Esophagus squamous epithelium (tissue), 5 donors: ENCODE measurements around the gene RPL35. TPM values are rescaled to one million over a fixed set of nuclear protein-coding genes. Genes with fewer than 3 reads are reported as not detected.

Experiments
- DNase-seq: peaks from one replicate; lab custom pipeline; 2025; lab: John Stamatoyannopoulos, UW
- H3K27ac ChIP-seq, 4 donors: fragments of 200-600 bp; sonication (generic); one replicate each; pipeline ENCODE4 v1.5.1; 2016 to 2019; ENCODE audit warnings: mild to moderate bottlenecking in 1 of 4
- H3K27me3 ChIP-seq, 4 donors: fragments of 200-600 bp; sonication (generic); 1 replicate in 3 of 4; 2 replicates in 1 of 4; pipeline versions ENCODE4 v1.5.1 to v1.6.0; 2017 to 2021; ENCODE audit warnings: antibody characterized with exemption in 1 of 4
- H3K36me3 ChIP-seq, 3 donors: fragments of 200-600 bp; sonication (generic); one replicate each; pipeline ENCODE4 v1.5.1; 2016 to 2019
- H3K4me1 ChIP-seq, 3 donors: fragments of 200-600 bp; sonication (generic); one replicate each; pipeline ENCODE4 v1.5.1; 2017 to 2019
- H3K4me3 ChIP-seq, 4 donors: fragments of 200-600 bp; sonication (generic); 1 replicate in 3 of 4; 2 replicates in 1 of 4; pipeline ENCODE4 v1.5.1; 2016 to 2019; ENCODE audit warnings: mild to moderate bottlenecking in 2 of 4, moderate library complexity in 1 of 4
- H3K9me3 ChIP-seq, 3 donors: fragments of 200-600 bp; sonication (generic); one replicate each; pipeline ENCODE4 v1.5.1; 2016 to 2019
- CTCF ChIP-seq, 6 experiments: fragments of 450-650 bp in 4 of 6; fragments of 200-600 bp in 2 of 6; sonication (generic) in 2 of 6; IDR thresholded peaks; one replicate each; pipeline ENCODE4 v1.5.1; 2016 to 2019; ENCODE audit warnings: antibody characterized with exemption in 6 of 6, mild to moderate bottlenecking in 4 of 6, moderate library complexity in 4 of 6
- POLR2A ChIP-seq, 4 donors: fragments of 450-650 bp; IDR thresholded peaks; one replicate each; pipeline ENCODE4 v1.6.1; 2017; ENCODE audit warnings: antibody characterized with exemption in 4 of 4, mild to moderate bottlenecking in 4 of 4, moderate library complexity in 3 of 4
- WGBS, 2 donors: methylation state at CpG; one replicate each; pipeline ENCODE4 v1.1.5; 2018; 5-methylcytosine and 5-hydroxymethylcytosine counted together
- intact Hi-C: fragments of 100-400 bp; cut with DNase I; formaldehyde crosslinking; loops from one replicate; pipeline ENCODE4 v1.15.0; 2022
- total RNA-seq, 4 donors: library from RNA; depleted of rRNA; stranded (reverse); fragments of >200 nt; gene quantifications; one replicate each; pipeline ENCODE4 v1.1.0, GENCODE V29; 2016
- donor health status: DM: yes; HTN: yes; CAD: no.

Gene RPL35
- total RNA-seq, 4 donors from 2014 or later, result 2,345 to 3,186 (median 2,827) TPM

GRCh38 chr9:124863371-124863871 is 1.7 kb upstream of the RPL35 start:
- Histone ChIP-seq H3K27ac (peak overlapping the region; percentile 93 to 97 (median 94)), H3K27me3 (no peaks in the 10 kb centered on the region), H3K4me1 (peaks cover 32 to 71% (median 51%) of the 10 kb centered on the region in 3 donors), H3K4me3 (peak overlapping the region in 3 of 4 donors; percentile 70 to 99 (median 89)), H3K9me3 (no peaks in the 10 kb centered on the region), H3K36me3 (peaks cover 7 to 26% (median 14%) of the 10 kb centered on the region in 3 donors)
- WGBS, 2 donors, result 31 to 41% methylated on average over 6 to 7 of the region's 7 CpGs
- intact Hi-C loops, result no loop called here
- no peak for DNase-seq
- TF ChIP-seq POLR2A (IDR thresholded peaks at IDR 0.05) (no peak), CTCF (IDR thresholded peaks at IDR 0.05) (no peak)

- WGBS, 2 donors, result 1 to 9% methylated on average over 7 to 10 of the region's 12 CpGs
- peaks cover 32 to 75% (median 44%) of the 10 kb centered on the region in 3 donors for H3K4me1 ChIP-seq
- no peak for TF ChIP-seq POLR2A (IDR thresholded peaks at IDR 0.05)
- no peak for TF ChIP-seq CTCF (IDR thresholded peaks at IDR 0.05)
- DNase-seq, result no peak
- intact Hi-C loops, result no loop called here
- no peaks in the 10 kb centered on the region for H3K27me3 ChIP-seq
- peak overlapping the region; percentile 93 to 97 (median 94) for H3K27ac ChIP-seq
- H3K36me3 ChIP-seq, result peaks cover 18 to 51% (median 28%) of the 10 kb centered on the region in 3 donors
- peak overlapping the region; percentile 70 to 99 (median 87) for H3K4me3 ChIP-seq
- H3K9me3 ChIP-seq, result no peaks in the 10 kb centered on the region
Measured at GRCh38 chr9:124860582-124861341, 995 bp downstream of the RPL35 start.

DNA sequence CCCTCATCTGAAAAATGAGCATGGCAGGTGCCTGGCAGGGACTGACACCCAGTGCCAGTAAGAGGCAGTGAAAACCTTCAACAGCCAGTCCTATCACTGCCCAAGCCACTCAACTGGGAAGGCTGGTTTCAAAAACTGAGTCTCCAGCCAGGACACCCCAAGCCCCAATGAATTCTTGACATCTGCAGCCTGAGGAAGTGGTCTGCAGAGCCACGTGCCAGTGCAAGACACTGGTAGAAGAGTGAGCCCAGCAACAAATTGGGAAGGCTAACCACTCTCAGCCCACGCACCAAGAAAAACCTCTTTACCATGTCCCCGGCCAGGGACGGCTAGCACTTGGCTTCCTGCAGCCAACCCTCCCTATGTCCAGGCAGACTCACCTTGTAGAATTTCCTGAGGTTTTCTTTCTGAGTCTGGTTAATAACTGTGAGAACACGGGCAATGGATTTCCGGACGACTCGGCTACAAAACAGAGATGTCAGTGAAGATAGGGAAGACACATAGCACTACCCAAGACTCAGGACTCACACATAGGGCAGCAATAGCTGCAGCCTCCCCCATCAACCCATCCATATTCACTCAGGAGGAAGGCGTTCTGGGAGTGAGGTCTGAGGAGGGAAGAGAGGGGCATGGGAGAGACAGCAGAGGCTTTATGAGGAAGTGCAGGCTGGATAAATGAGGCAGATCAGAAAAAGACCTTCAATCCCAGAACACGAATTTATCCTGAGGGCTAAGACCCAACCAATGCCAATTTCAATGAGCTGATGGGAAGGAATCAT is 1.8 kb downstream of the RPL35 start:
- TF ChIP-seq POLR2A (IDR thresholded peaks at IDR 0.05) (no peak), CTCF (IDR thresholded peaks at IDR 0.05) (no peak)
- peaks cover 18 to 51% (median 28%) of the 10 kb centered on the region in 3 donors for H3K36me3 ChIP-seq
- peak overlapping the region; percentile 93 to 97 (median 94) for H3K27ac ChIP-seq
- DNase-seq, result no peak
- H3K4me3 ChIP-seq, result peak overlapping the region; percentile 70 to 99 (median 87)
- H3K9me3 ChIP-seq, result no peaks in the 10 kb centered on the region
- intact Hi-C loops, result loop anchor here (10.0 kb wide), 1 partner anchor 285 kb away; the partner anchor contains the start of gene SCAI
- H3K4me1 ChIP-seq, result peaks cover 32 to 75% (median 44%) of the 10 kb centered on the region in 3 donors
- WGBS, 2 donors, result 16 to 22% methylated on average over 2 to 10 of the region's 10 CpGs
- H3K27me3 ChIP-seq, result no peaks in the 10 kb centered on the region

DNA sequence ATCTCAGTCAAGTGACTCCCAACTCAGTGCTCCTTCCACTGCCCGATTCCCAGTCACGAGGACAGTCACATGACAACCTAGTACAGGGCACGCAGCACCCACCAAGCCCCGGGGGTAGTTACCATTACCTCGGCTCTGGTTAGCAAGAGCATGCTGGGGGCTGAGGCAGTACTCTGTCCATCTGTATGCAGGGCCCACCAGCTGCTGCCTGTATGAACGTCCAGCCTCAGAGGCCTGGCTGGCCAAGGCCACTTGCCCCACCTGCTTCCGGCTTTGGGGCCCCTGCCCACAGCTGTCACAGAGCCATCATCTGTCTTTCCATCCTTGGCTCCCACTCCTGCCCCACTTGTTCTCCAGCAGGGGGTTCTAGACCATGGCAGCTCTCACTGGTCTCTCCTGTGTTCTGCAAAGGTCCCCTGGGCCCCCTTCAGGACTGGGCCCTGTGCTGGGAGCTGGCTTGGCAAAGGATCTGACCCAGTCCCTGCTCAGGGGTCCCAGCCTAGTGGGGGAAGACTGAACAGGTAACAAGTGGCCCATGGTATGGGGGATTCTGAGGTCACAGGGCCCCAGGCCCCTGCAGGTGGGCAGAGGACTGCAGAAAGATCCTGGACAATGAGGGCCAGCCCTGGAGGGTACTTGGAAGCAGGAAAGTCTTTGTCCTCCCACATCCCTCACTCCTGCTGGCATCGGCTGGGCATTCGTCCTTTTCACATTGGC is 3.3 kb downstream of the RPL35 start:
- Histone ChIP-seq H3K4me1 (peaks cover 29 to 65% (median 40%) of the 10 kb centered on the region in 3 donors), H3K9me3 (no peaks in the 10 kb centered on the region), H3K36me3 (peaks cover 18 to 51% (median 28%) of the 10 kb centered on the region in 3 donors), H3K4me3 (no peak overlapping the region), H3K27me3 (no peaks in the 10 kb centered on the region), H3K27ac (peak overlapping the region in 1 of 4 donors; percentile 9)
- WGBS, 2 donors, result 57 to 65% methylated on average over 2 to 4 of the region's 9 CpGs
- intact Hi-C loops, result loop anchor here (10.0 kb wide), 1 partner anchor 286 kb away; the partner anchor contains the start of gene SCAI
- TF ChIP-seq CTCF (IDR thresholded peaks at IDR 0.05), result no peak
- no peak for TF ChIP-seq POLR2A (IDR thresholded peaks at IDR 0.05)
- no peak for DNase-seq
